RPMI8226 (cell line): ENCODE results near the gene AJUBA.
A peak's percentile ranks its signal among the peaks of the same experiment; 100 is the strongest.
"Not testable (repeated sequence)": the region's sequence is repeated elsewhere in the genome, so short reads cannot be mapped to it uniquely, and the experiment has no call there.

ENCODE experiments used
- DNase-seq: peaks from one replicate; pipeline ENCODE4 v3.0.0-alpha.2; 2015

AJUBA gene

GRCh38 chr14:22978981-22979671 lies 3.2 kb downstream of the AJUBA start:
- no peak for DNase-seq

DNA sequence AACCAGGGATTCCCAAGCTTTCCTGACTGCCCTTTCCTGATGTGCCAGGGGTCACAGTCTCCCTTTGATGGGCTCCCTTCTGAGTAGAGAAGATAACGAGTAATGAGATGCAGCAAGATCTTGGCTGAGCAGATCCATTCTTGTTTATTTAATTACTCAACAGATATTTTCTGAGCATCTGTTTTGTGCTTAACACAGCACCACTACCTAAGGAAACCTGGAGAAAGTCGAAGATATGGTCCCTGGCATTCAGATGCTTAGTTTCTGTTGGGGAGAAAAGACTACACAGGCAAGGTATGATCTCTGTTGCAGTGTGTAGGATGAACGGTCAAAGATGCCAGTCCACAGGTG lies 3.9 kb downstream of the AJUBA start:
- DNase-seq = no peak

GRCh38 chr14:22977684-22978486 lies 4.5 kb downstream of the AJUBA start:
- DNase-seq = no peak

DNA sequence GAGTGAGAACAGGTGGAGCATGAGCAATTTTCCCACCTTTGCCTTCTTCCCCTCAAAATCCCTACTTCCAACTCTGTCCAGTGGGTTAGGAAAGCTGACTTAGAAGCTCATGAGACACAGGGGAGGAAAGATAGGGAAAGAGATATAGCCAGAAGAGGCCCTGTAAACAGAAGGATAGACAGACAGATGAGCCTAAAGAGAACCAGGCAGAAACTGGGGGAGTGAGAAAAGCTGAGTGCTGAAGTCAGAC lies 5.0 kb downstream of the AJUBA start:
- DNase-seq = no peak

DNA sequence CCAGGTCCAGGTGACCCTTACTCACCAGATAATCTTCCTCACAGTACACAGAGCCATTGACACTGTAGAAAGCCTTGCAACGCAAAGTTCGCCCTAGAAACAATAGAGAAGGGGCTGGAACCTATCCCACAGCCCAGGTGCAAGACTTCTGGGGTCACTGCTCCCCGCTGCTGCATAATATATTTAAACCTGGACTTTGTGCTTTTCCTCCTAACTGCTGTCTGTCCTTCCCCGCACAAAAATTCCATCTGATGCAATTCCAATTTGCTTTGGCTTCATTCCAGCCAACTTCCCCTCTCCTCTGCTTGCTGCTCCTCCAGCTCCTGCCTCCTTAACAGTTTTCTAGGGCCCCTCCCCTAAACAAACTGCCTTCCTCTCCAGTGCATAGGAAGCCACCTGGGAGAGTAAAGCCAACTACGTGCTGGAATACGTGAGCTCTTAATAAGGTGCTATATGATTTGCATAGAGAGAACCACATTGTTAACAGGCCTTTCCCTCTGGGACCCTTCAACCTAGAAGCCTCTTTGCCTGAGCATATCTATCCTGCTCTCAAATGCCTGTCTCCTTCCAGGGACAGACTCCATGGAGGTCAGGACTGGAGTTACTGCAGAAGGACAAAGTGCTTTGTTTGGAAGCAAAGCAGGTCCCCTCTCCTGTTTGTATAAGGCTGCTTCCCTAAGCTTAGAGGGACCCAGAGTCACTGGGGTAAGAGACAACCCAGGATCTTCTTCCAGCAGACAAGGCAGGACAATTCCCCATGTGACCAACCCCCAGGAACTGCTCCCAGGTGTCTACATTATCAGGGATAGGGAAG lies 5.5 kb downstream of the AJUBA start:
- DNase-seq = no peak

DNA sequence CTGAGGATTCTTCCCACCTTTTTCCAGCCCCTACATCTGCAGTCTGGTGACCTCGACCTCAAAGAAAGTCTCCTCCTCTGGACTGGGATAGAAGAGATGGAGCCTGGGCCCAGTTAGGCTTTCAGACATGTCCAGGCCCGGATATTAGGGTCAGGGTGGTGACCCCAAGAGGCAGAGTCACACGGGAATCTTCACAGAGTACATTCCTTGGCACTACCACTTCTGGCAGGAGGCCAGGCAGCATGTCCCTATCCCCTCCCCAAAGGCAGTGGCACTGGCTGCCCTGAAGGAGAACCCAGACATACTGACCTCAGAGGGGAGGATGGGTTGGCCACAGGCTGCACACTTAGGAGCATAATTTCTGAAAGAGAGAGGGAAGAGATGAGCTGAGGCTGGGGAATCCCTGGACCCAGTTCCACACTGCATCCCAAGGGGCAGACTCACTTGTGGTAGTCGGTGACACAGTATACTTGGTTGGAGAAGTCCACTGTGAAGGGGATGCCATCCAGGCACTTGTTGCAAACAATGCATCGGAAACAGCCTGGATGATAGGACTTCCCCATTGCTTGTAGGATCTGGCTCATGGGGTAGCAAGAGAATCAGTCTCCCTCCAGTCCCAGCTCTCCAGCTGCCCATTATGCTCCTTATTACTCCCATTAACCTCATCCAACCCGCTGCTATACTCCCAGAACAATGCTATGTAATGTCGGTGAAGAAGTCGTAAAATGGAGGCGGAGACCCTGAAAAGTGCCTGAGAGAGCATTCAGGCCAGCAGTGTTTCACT lies 7.6 kb downstream of the AJUBA start:
- no peak for DNase-seq

DNA sequence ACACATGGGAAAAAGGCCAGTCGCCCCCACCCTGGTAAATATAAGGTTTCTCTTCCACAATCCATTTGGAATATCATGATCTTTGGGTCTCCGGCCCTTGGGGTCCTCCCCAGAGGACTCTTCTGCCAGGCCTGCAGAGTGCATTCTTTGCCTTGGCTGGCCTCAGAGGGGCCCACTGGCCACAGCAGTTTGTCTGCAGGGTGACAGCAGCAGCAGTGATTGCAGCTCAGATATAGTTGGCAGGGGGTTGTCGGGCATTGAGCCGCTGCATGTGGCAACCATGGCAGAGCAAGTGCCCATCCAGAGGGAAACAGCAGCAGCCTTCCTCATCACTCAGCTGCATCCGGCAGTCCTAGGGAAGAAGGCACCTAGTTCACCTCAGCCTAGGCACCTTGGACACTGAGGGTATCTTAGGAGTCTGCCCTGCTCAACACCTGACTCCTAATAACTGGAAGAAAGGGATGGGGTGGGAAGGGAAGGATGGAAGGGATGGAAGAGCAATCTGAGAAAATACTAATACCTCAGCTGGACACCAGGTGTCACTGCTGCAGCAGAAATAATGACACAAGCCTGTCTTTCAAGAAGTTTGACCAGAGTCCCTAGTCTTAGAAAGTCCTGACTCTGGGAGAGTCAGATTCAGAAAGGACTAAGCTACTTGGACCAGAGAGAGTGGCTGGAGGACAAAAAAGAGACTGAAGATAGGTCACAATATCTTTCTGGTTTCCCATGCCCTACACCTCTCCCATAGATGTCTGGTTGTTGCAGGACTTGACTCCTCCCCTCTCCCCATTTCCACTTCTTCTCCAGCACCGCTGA lies 8.9 kb downstream of the AJUBA start:
- DNase-seq = peak; percentile 48

- DNase-seq = no peak
These were observed 9.9 kb downstream of the AJUBA start for GRCh38 chr14:22972313-22972930.

- no peak for DNase-seq
These were observed 11.2 kb downstream of the AJUBA start for GRCh38 chr14:22971152-22971551.

DNA sequence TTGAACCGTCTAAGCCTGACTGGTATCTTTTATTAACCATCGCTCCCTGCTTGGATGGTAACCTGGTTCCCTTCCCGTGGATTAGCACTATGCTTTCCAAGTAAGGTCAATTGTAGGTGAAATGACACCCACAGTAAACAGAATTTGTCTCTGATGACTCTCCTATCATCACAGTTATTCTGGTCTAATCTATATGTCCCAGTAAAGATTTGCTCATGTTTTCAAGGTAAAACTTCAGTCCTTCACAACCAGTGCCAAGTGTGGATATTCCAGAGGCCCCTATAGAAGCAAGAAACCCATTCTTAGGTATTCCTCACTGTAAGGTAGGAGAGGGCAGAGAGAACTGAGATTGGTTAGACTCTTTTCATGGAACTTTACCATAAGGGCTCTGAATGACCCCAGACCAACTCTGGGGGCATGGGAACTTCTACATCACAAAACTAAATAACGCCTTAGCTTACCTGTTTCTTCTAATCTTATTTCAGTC lies 15.5 kb downstream of the AJUBA start:
- DNase-seq = no peak

GRCh38 chr14:22965916-22966782 lies 16.2 kb downstream of the AJUBA start:
- not testable (repeated sequence) for DNase-seq

- no peak for DNase-seq
These were observed 20.2 kb downstream of the AJUBA start for GRCh38 chr14:22962061-22962676.

DNA sequence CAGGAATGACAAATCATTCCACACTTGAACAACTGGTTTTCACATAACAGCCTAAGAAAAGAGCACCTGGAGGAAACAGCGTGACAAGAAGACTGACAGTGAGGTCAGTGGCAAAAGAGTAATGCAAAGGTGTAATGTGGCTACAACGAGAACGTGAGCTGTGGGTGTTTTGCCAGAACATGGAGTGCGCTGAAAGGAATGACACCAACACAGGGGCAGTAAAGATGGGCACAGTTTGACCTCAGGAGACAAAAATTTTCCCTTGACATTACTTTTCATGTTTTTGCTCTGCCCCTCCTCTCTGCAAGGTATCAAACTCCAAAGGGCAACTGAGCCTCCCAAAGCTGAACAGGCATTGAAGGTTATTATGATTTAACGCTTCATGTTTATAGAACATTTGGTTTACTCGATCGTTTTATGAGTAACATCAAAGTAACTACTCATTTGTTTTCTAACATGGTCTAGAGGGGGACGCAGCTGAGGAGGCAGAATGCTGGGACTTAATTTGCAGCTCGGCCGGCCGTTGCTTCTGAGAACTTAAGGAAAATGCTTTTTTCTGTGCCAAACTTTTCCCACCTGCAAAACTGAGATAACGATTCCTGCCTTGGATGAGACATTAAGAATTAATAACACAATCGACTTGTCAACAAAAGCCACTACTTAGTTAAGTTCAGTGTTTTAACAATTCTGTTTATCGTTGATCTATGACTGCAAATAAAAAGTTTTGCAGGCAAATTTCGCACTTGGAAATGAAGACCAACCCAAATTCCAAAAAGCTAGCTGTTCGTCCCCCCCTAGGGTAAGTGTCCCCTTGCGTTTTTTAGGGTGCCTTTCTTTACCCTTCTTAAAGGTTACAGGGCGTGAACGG lies 26.4 kb downstream of the AJUBA start:
- no peak for DNase-seq

DNA sequence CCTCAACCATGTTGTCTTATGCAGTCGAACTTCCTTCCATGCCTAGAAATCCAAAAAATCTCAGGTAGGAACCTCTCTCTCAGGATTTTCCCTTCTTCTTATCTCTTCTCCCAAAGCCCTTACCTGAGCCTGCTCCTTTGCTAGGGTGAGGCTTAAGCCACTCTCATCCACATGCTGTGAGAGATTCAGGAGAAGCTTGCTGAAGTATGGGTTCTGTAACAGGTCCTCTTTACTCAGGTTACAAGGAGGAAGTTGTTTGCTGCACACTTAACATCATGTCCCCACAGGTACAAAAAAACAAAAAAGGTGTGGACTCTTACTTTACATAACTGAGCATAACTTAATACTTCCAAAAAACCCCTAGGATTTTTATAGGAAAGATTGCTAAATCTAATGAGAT lies 29.9 kb downstream of the AJUBA start:
- no peak for DNase-seq

- DNase-seq = not testable (repeated sequence)
These were observed 30.6 kb downstream of the AJUBA start for GRCh38 chr14:22951795-22952194.

DNA sequence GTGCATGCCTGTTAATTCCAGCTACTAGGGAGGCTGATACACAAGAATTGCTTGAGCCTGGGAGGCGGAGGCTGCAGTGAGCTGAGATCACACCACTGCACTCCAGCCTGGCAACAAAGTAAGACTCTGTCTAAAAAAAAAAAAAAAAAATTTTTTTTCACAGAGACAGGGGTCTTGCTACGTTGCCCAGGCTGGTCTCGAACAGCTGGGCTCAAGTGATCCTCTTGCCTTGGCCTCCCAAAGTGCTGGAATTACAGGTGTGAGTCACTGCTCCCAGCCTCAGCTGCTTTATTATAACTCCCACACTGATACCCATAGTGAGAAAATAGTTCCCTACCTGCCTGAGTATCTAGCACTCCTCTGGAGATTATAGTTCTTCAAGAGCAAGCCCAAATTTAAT lies 36.7 kb downstream of the AJUBA start:
- DNase-seq = no peak

DNA sequence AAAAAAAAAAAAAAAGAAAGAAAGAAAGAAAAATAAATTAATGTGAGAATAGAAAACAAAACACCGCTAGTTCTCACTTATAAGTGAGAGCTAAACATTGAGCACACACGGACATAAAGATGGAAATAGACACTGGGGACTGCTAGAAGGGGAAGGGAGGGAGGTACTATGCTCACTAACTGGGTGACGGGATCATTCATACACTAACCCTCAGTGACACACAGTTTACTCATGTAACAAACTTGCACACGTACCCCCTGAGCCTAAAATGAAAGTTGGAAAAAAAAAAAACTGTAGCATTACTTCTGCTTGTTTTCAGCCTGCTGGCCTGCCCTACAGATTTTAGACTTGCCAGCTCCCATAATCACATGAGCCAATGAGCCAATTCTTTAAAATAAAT lies 42.7 kb downstream of the AJUBA start:
- no peak for DNase-seq

GRCh38 chr14:22935156-22935555 lies 47.2 kb downstream of the AJUBA start:
- no peak for DNase-seq

DNA sequence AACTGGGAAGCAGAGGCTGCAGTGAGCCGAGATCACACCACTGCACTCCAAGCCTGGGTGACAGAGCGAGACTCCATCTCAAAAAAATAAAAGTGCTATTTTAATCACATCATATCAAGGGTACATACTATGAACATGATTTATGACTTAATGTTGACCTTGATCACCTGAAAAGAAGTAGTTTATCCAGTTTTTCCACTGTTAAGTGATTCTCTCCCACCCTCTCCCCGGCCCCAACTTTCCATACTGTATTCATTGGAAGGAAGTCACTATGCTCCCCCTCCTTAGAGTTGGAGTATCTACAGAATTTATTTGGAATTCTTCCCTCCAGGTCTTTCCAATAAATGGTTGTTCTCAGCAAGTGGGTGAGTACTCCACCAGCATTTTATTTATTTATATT lies 50.2 kb downstream of the AJUBA start:
- no peak for DNase-seq
